Stimulated activated CD4-positive, alpha-beta T cell treated with anti-CD3 and anti-CD28 coated beads, Interleukin-15, amount 100 ng/mL, for 48 hours (primary cell): Measurements from ENCODE around the gene NDUFA12.
A peak's percentile ranks its signal among the peaks of the same experiment; 100 is the strongest.

Experiments used
- DNase-seq, 2 donors: peaks; one replicate each; pipeline ENCODE4 v3.0.0-alpha.2; 2020; ENCODE audit warnings: low read depth in 2 of 2

Gene NDUFA12

GRCh38 chr12:94980577-94980976, 22.9 kb downstream of the NDUFA12 start:
- no peak for DNase-seq

- no peak for DNase-seq
Observed at GRCh38 chr12:94979941-94980340, 23.6 kb downstream of the NDUFA12 start.

DNA sequence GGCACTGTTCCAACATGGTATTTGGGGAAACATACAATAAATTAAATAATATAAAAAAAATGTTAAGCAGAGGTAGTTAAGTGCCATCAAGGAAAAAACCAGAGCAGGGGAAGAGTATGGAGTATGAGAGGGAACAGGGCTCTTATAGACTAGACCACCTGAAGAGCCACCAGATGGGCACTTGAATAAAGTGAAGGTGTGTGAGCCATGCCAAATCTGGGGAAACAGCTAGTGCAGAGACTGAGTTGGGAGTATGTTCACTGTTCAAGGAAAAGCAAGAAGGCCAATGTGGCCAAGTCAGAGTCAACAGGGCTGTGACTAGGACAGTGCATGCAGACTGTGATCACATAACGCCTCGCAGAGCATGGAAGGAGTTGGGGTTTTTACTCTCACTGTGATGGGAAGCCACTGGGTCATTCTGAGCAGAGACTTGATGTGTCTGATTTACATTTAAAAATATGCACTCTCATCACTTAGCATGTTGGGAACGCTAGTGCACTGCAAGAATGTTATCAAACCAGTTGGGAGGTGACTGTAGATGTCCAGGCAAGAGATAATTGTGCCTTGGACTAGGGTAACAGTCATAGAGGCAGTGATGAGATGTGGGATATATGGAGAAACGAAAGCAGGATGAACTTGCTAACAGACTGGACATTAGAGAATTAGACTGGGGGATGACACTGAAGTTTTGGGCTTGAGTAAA, 25.6 kb downstream of the NDUFA12 start:
- DNase-seq, result no peak

DNA sequence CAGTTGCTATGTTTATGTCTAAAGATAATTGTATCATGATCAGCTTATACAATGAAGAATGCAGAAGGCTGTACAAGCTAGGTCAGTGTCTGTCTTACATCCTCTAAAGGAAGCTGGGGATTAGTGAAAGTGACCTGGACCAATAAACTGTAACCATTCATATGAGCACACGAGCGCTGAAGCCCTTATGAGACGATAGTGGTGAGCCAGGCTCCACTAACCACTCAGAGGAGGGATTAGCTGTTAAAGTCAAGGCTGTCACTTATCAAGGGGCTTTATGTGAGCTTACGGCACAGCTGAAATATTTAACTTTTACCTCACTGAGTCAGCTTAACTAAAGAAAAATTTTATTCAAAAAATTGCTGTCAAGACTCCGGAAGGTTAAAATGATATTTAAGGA, 30.3 kb downstream of the NDUFA12 start:
- no peak for DNase-seq

DNA sequence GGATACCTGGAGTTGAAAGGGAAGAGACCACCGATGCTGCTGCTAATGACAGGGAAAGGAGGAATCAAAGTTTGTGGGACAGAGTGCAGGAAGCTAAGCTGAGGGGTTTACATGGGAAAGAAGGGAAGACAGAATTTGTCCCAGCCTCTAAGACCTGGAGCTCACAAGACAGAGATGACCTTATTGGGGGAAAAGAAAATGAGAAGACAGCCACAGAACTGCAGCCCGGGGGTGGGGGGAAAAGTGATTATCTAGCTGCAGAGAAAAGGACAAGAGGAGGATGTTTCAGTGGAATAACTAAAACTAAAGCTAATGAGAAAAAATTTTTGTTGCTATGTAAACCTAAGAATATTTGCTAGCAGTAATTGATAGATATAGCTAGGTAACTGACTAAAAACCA, 30.7 kb downstream of the NDUFA12 start:
- DNase-seq, result no peak

DNA sequence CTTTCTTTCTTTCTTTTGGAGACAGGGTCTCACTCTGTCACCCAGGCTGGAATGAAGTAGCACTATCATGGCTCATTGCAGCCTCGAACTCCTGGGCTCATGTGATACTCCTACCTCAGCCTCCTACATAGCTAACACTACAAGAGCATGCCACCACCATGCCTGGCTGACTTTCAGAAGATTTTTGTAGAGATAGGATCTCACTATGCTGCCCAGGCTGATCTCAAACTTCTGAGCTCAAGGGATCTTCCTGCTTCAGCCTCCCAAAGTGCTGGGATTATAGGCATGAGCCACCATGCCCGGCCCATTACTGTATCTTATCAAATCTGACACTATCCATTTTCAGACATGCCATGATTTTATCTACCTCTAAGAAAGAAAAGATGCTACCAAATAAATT, 31.6 kb downstream of the NDUFA12 start:
- DNase-seq, result no peak

DNA sequence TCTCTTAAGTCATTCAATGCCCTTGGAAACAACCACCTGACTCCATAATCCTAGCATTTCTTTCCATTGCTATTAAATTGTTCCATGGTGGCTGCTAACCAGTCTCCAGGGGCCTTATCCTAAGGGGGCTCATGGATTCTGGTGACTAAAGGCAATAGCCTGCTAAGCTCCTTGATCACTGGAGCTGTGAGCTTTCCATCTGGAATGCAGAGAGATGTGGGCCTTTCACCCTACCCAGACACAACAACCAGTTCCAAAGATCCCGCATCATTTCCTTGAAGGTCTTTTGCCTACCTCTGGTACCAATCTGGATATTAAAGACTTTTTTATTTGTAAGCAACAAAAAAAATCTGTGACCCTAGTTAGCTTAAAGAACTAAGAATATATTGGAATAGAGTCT, 32.9 kb downstream of the NDUFA12 start:
- DNase-seq, result no peak

DNA sequence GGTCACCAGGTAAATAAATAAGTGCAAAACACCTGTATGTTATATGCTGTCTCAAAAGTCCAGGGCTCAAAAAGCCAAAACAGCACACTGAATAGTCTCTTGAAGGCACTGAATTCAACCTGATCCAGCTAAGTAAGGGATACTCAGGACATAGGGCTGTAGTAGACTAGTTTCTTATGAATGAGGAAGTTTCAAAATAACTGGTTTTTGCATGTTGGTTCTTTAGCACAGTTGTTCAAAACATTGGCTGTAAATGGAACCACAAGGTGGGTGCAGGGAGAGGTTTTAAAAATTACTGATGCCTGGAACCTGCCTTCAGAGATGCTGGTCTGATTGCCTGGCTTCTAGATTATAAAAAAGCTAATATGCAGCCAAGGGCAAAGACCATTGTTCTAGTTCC, 34.1 kb downstream of the NDUFA12 start:
- no peak for DNase-seq

GRCh38 chr12:94965982-94966630, 37.4 kb downstream of the NDUFA12 start:
- DNase-seq, result no peak

GRCh38 chr12:94963649-94964048, 39.8 kb downstream of the NDUFA12 start:
- DNase-seq, result no peak

DNA sequence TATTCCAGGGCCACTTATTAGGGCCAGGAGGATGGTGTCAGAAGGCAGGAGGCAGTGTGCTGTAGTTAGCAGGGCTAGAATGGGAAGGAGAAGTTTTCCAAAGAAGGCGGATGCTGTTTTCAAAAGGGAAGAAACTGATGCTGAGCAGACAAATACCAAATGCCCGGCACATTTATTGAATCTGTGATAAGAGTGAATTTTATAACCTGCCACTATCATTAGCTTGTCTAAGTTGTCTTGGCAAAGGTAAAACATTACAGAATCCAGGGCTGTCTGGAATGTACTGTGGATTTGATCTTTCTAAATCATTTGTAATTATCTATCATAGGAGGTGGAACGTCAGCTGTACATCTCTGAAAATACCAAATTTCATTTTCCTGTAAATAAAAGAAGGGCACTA, 40.8 kb downstream of the NDUFA12 start:
- DNase-seq, result no peak

DNA sequence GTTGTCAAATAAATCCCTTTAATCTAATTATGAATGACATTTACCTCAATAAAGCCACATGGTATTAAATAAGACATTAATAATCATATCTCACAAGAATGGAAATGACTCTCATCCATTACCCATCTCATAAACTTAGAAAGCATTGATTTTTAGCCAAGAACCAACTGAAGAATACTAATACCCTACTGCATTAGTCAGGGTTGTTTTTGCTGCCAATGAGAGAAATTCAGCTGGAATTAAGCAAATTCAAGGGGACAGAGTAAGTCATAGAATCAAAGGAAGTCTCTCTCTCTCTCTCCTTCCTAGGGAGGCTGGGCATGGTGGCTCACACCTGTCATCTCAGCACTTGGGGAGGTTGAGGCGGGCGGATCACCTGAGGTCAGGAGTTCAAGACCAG, 41.6 kb downstream of the NDUFA12 start:
- no peak for DNase-seq

DNA sequence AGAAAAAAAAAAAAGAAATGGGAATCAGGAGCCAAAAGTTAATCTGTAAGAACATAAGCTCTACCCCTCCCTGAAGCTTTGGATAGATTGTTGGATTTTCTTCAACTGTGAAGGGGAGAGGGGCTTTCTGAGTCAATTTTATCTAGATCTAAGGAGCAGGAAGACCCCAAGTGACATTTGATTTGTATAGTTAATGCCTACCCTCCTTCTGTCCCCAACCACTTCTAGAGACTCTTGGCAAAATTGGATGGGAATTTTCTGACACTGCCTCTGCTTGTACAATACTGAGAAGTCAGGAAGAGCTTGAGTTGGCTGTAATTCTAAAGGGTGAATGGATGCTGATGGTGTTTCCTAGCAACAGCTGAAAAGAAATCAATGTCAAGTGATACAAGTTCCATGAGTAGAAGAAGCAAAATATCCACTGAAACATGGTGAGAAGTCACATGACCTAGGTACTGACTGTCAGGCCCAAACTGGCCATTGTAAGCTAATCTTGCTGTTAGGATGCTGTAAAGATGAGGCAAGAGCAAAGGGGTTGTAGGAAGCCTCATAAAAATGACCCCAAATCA, 42.2 kb downstream of the NDUFA12 start:
- no peak for DNase-seq

DNA sequence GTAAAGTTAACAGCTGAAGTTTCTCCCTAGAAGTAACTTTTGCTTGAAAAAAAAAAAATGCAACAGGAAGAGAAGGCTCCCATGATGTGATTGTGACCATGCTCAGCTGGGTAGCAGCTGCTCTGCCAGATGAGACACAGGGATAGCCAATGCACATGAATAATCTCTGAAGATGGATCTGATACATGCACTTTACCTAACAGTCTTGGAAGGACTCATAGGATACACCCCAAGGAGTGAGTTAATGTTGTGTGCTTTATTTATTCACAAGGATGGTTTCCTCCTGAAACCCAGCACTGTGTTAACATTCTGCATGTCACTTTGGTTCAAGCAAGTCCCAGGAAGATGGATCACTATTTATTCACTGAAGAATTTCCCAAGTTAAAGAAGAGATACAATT, 46.5 kb downstream of the NDUFA12 start:
- no peak for DNase-seq

DNA sequence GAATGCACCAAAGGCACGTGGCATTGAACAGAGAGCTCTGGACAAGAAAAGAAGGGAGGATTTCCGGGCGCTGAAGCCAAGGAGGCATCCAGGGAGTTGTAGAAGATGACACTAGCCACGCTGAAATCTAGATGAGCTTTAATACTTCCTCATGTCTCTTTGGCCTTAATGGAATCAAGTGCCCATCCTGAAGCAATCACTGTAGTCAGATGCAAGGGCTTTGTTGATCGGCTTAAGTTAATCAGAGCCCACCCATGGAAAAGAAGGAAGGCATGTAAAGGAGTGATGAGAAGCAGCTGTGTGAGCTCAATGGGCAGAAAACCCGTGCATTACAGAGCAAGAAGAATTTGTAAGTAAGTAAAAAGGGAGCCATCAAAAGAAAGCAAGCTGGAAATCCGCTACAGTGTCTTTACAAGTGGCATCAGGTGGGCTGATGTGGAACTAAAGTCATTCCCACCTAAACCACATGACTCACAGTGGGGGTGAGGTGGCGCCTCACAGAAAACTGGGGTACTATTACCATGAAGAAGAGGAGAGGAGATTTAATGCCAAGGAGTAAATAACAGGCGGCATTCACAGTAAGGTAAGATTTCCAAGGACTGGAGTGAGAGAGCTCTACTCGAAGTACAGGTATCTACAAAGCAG, 48.4 kb downstream of the NDUFA12 start:
- DNase-seq, result no peak

GRCh38 chr12:94954029-94954685, 49.3 kb downstream of the NDUFA12 start:
- DNase-seq, result no peak

DNA sequence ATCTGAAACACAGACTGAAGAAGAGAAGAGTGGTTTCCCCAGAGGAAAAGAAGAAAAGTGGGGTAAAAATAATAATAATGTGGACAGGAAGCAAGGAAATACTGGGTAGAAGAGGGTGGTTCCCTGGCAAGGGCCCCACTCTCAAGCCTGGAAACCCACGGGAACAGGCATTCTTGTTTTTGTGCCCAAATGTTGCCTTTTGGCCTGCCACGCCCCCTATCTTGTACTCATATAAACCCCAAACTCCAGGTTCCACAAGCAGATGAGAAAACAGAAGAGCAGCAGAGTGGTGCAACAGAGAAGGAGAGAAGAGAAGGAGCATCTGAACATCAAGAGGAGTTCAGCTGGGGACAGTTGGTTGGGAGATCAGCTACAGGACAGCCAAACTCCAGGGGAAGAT, 51.2 kb downstream of the NDUFA12 start:
- DNase-seq, result no peak

DNA sequence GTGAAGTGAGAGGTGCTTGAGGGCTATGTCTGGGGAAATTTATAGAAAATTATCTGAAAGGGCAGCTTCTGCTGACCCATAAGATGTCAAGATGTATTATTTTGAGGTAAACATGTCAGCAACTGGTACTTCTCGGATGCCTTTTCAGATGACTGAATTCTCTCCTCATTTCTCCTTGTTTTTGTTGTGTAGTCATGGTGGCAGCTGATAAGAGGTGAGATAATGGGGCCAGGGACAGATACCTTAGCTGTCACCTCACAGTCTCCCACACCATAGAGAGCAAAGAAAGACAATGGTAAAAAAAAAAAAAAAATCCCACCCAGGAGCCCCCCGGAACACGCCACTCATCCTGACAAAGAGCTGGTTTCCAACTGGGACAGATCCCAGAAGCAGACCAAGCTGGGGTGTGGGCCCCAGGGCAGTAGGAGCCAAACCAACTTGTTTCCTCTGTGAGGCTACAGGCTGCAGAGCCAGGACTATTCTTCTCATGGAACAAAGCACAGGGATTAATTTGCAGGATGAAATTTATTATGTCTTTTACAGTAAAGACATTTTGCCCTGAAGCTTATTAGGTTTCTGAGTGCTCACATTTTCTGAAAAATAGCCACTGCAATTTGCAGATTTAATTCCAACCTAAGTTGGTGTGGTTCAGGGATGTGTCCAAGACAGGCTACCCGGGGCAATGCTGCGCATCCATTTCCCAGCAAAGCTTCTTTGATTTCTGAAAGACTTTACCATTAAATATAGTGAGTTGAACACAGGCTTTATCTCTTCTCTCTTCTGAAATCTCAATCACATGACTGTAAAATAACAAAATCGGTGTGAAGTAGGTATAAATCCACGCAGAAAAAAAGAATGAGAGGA, 52.2 kb downstream of the NDUFA12 start:
- no peak for DNase-seq

GRCh38 chr12:94948232-94948810, 55.2 kb downstream of the NDUFA12 start:
- DNase-seq, result no peak

GRCh38 chr12:94942663-94943062, 60.8 kb downstream of the NDUFA12 start:
- DNase-seq, result no peak

DNA sequence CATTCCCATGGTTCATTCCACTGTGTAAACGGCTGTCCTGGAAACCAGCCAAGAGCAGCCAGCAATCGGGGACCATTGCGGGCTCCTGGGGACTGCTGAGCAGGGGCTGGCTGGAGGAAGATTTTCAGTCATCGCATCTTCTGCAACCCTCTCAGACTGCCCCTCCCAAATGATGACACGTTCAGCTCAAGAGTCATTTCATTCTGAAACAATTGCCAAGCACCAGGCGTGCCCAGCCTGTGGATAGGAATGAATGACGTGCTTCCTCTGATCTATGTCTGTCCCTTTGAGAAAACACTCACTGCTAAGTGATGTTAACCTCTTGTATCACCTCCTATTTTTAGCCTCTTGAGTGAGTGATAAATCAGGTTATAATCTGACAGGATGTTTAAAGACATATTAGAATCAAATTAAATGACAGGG, 62.0 kb downstream of the NDUFA12 start:
- peak; percentile 43 to 46 for DNase-seq
